A673 (cell line): ENCODE results near the gene UNK. TPM values are rescaled to one million over a fixed set of nuclear protein-coding genes. Genes with fewer than 3 reads are reported as not detected.

ENCODE experiments used
- BruUV-seq: library from RNA; stranded (reverse); fragments of 400-500 nt; replicated peaks from 2 replicates; lab custom pipeline; 2021; lab: Mats Ljungman, UMichigan
- CTCF ChIA-PET: fragments of 300-600 bp; sonication (Branson Sonifier 250); formaldehyde crosslinking; loops from one replicate; lab custom pipeline; 2022; ENCODE audit warnings: antibody characterized with exemption; lab: Charles Lee
- POLR2A ChIA-PET: fragments of 300-600 bp; sonication (Branson Sonifier 250); formaldehyde crosslinking; loops from one replicate; lab custom pipeline; 2022; ENCODE audit warnings: antibody characterized with exemption; ENCODE audit not compliant: low non-redundant PET; lab: Charles Lee
- DNase-seq: peaks from one replicate; pipeline ENCODE4 v3.0.0-alpha.2; 2015; ENCODE audit warnings: low spot score
- H3K27ac ChIP-seq: fragments of 200-600 bp; sonication (generic); 2 replicates; pipeline ENCODE4 v1.5.1; 2016; ENCODE audit warnings: mixed run types, low read depth, mild to moderate bottlenecking, mixed read lengths, antibody characterized with exemption, low read length; ENCODE audit not compliant: poor library complexity, severe bottlenecking
- H3K27me3 ChIP-seq: fragments of 200-600 bp; sonication (generic); replicated peaks from 2 replicates; pipeline ENCODE4 v1.6.1; 2017; ENCODE audit warnings: mixed run types, low read depth, mild to moderate bottlenecking, mixed read lengths, antibody characterized with exemption, low read length; ENCODE audit not compliant: insufficient read depth, poor library complexity
- H3K36me3 ChIP-seq: fragments of 200-600 bp; sonication (generic); 2 replicates; pipeline ENCODE4 v1.6.1; 2016; ENCODE audit warnings: mixed run types, mild to moderate bottlenecking, mixed read lengths, antibody characterized with exemption, low read length; ENCODE audit not compliant: insufficient read depth, poor library complexity, severe bottlenecking
- H3K4me1 ChIP-seq: fragments of 200-600 bp; sonication (generic); 2 replicates; pipeline ENCODE4 v1.6.1; 2017; ENCODE audit warnings: mixed run types, mild to moderate bottlenecking, mixed read lengths, antibody characterized with exemption, low read length; ENCODE audit not compliant: insufficient read depth, poor library complexity, severe bottlenecking
- H3K4me3 ChIP-seq: fragments of 200-600 bp; sonication (generic); 2 replicates; pipeline ENCODE4 v1.5.1; 2016; ENCODE audit warnings: low read depth, mixed run types, mild to moderate bottlenecking, mixed read lengths, low read length; ENCODE audit not compliant: poor library complexity, severe bottlenecking
- H3K9me3 ChIP-seq: fragments of 200-600 bp; sonication (generic); 2 replicates; pipeline ENCODE4 v1.6.1; 2016; ENCODE audit warnings: mixed run types, low read depth, mild to moderate bottlenecking, mixed read lengths, antibody characterized with exemption, low read length; ENCODE audit not compliant: poor library complexity, severe bottlenecking
- EZH2 ChIP-seq: fragments of 200-600 bp; sonication (generic); IDR thresholded peaks from 2 replicates; pipeline ENCODE4 v1.6.1; 2017; ENCODE audit warnings: borderline replicate concordance, low read depth, mild to moderate bottlenecking, mixed read lengths, antibody characterized with exemption, low read length; ENCODE audit not compliant: poor library complexity, severe bottlenecking
- intact Hi-C: fragments of 100-400 bp; cut with micrococcal nuclease; formaldehyde crosslinking; loops from one replicate; pipeline ENCODE4 v1.10.0; 2022; ENCODE audit not compliant: unreplicated experiment
- total RNA-seq: library from RNA; stranded (reverse); gene quantifications from 2 replicates; pipeline ENCODE4 v1.2.3, GENCODE V29; 2021
- TF ChIP-seq, protein P1 (sequence below): fragments of 300-800, 200-600 bp; sonication (generic); conservative IDR thresholded peaks from 2 replicates; pipeline ENCODE4 v1.5.1; 2017; ENCODE audit warnings: low read depth, mild to moderate bottlenecking, antibody characterized with exemption, low read length, moderate library complexity, mixed read lengths

The UNK gene
- total RNA-seq, 1 experiment from 2014 or later = 53.2 TPM

DNA sequence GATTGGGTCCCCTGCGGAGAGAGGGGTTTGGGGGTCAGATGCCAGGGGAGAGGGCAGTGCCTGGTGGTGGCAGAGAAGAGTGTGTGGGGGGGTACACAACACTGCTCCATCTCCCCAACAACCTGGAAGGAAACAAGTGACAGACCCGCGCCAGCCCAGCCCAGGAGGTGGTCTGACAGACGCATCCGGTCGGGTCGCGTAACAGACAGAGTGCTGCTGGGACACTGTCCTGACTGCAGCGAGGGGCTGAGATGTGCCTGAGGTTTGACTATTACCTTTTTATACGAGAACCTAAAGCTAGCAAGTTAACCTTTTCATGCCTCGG lies 43.4 kb downstream of the UNK start:
- Histone ChIP-seq H3K4me3 (peak overlapping the region; percentile 38), H3K9me3 (no peaks in the 10 kb centered on the region), H3K27me3 (no peaks in the 10 kb centered on the region), H3K36me3 (peaks cover 16% of the 10 kb centered on the region), H3K4me1 (peaks cover 11% of the 10 kb centered on the region), H3K27ac (peak overlapping the region; percentile 68)
- peak; percentile 61 for DNase-seq
- BruUV-seq = no TSS peak
- ChIA-PET POLR2A (no interaction called here), CTCF (interaction anchor here (0.5 kb wide), 2 partner anchors 11 to 14 kb away, joined by 4 to 6 read pairs; no protein-coding TSS in a partner anchor)
- intact Hi-C loops = no loop called here
- no peak for TF ChIP-seq EZH2
- TF ChIP-seq, protein P1, sequence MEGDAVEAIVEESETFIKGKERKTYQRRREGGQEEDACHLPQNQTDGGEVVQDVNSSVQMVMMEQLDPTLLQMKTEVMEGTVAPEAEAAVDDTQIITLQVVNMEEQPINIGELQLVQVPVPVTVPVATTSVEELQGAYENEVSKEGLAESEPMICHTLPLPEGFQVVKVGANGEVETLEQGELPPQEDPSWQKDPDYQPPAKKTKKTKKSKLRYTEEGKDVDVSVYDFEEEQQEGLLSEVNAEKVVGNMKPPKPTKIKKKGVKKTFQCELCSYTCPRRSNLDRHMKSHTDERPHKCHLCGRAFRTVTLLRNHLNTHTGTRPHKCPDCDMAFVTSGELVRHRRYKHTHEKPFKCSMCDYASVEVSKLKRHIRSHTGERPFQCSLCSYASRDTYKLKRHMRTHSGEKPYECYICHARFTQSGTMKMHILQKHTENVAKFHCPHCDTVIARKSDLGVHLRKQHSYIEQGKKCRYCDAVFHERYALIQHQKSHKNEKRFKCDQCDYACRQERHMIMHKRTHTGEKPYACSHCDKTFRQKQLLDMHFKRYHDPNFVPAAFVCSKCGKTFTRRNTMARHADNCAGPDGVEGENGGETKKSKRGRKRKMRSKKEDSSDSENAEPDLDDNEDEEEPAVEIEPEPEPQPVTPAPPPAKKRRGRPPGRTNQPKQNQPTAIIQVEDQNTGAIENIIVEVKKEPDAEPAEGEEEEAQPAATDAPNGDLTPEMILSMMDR = no peak

DNA sequence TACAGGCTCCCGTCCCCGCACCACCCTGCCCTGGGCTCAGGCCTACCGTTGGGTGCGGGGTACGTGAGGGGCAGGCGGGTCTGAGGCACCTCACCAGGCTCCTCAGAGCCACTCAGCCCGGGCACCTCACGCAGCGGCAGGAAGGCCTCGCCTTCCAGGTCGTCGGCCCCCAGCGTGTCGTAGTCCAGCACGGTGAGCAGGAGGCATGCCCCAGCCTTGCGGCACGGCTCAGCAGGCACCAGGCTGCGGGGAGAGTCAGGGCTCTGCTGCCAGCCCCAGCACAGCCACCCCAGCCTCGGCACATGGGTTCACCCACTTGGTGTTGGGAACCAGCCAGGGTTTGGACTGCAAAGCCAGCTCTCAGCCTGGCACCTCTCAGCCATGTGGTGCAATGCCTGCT lies 44.1 kb downstream of the UNK start:
- CTCF ChIA-PET = interaction anchor here (0.5 kb wide), 1 partner anchor 11 kb away, joined by 6 read pairs; no protein-coding TSS in a partner anchor
- DNase-seq = no peak
- POLR2A ChIA-PET = no interaction called here
- no peaks in the 10 kb centered on the region for H3K27me3 ChIP-seq
- BruUV-seq = no TSS peak
- TF ChIP-seq, protein P1 = no peak
- TF ChIP-seq EZH2 = no peak
- H3K36me3 ChIP-seq = peaks cover 9% of the 10 kb centered on the region
- H3K4me3 ChIP-seq = no peak overlapping the region
- H3K9me3 ChIP-seq = no peaks in the 10 kb centered on the region
- H3K4me1 ChIP-seq = peaks cover 11% of the 10 kb centered on the region
- intact Hi-C loops = no loop called here
- H3K27ac ChIP-seq = no peak overlapping the region

DNA sequence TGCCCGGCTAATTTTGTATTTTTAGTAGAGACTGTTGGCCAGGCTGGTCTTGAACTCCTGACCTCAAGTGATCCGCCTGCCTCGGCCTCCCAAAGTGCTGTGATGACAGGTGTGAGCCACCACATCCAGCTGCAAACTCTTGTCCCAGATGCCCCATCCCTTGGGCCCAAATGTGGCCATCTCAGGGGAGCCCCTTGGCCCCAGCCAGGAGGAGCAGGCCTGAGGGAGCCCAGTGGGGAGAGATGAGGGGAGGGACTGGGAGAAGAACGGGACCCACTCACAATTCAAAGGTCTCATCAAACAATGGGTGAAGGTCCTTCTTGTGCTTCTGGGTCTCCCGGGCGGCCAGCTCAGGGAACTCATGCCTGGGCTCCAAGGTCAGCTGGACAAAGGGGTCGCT lies 45.1 kb downstream of the UNK start:
- no peaks in the 10 kb centered on the region for H3K9me3 ChIP-seq
- no peaks in the 10 kb centered on the region for H3K27me3 ChIP-seq
- ChIA-PET CTCF (interaction anchor here (0.8 to 1.0 kb wide), 3 partner anchors 8 to 76 kb away, joined by 3 read pairs; partner anchors contain the start of gene GALK1), POLR2A (no interaction called here)
- no peak overlapping the region for H3K4me3 ChIP-seq
- no peak overlapping the region for H3K27ac ChIP-seq
- DNase-seq = no peak
- H3K36me3 ChIP-seq = peaks cover 2% of the 10 kb centered on the region
- peaks cover 11% of the 10 kb centered on the region for H3K4me1 ChIP-seq
- no TSS peak for BruUV-seq
- intact Hi-C loops = no loop called here
- TF ChIP-seq, protein P1 = no peak
- no peak for TF ChIP-seq EZH2
